GM10248 (cell line): ENCODE results near the gene LHX5.

Source experiments
- CTCF ChIA-PET: fragments of 300-600 bp; sonication (Branson Sonifier 250); formaldehyde crosslinking; extraction: SDS; loops from one replicate; lab custom pipeline; 2021; ENCODE audit warnings: antibody characterized with exemption; lab: Yijun Ruan, JAX
- POLR2A ChIA-PET: fragments of 350-650 bp; sonication (Branson Sonifier 250); formaldehyde crosslinking; extraction: SDS; loops from one replicate; lab custom pipeline; 2020; ENCODE audit warnings: antibody characterized with exemption; lab: Yijun Ruan, JAX
- DNase-seq: peaks from one replicate; pipeline ENCODE4 v3.0.0; 2012; ENCODE audit errors: extremely low spot score
- CTCF ChIP-seq: IDR thresholded peaks from 2 replicates; pipeline ENCODE4 v1.5.1; 2012; ENCODE audit warnings: mild to moderate bottlenecking, low read depth; ENCODE audit errors: extremely low read depth, missing control alignments, control extremely low read depth

LHX5 gene

DNA sequence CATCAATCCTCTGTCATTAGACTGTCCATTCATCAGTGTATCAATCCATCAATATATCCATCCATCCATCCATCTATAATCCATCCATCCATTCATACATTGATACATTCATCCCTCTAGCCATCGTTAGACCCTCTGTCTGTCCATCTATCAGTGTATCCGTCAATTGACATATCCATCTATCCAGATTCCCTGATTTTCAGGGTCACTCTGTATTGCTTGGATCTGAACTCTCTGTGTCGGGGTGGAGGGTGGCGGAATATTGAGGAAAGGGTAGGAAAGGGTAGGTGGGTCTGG lies 32.4 kb downstream of the LHX5 start:
- ChIA-PET CTCF (no interaction called here), POLR2A (no interaction called here)
- TF ChIP-seq CTCF = no peak
- DNase-seq = no peak

DNA sequence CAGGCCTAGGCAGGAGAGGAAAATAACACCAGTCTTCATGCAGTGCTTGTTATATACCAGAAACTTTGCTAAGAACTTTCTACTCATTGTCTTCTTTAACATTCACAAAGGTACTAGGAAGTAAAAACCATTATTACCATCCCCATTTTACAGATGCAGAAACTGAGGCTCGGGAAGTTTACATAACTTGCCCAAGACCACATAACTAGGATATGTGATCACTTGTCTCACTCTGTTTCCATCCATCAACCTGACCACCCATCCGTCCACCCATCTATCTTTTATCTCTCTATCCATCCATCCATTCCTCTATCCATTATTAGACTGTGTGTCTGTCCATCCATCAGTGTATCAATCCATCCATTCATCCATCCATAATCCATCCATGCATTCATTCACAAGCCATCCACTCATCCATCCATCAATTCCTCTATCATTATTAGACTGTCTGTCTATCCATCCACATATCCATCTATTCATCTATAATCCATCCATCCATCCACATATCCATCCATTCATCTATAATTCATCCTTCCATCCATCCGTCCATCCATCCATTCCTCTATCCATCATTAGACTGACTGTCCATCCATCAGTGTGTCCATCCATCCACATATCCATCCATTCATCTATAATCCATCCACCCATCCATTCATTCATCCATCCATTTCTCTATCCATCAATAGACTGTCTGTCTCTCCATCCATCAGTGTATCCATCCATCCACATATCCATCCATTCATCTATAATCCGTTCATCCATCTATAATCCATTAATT lies 33.0 kb downstream of the LHX5 start:
- no peak for DNase-seq
- POLR2A ChIA-PET = no interaction called here
- CTCF ChIA-PET = no interaction called here
- TF ChIP-seq CTCF = no peak

DNA sequence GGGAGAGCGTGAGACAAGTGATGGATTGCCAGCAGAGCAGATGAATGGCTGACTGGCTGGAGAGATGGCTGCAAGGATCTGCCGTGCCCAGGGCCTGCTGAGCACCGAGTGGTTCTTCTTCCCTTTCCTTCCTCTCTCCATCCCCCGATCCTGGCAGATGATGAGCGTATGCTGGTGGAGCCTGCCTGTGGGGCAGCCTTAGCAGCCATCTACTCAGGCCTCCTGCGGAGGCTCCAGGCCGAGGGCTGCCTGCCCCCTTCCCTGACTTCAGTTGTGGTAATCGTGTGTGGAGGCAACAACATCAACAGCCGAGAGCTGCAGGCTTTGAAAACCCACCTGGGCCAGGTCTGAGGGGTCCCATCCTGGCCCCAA lies 34.0 kb downstream of the LHX5 start:
- no peak for DNase-seq
- POLR2A ChIA-PET = no interaction called here
- CTCF ChIA-PET = no interaction called here

GRCh38 chr12:113436993-113437728 lies 34.5 kb downstream of the LHX5 start:
- TF ChIP-seq CTCF = no peak
- CTCF ChIA-PET = interaction anchor here (1.6 kb wide), 1 partner anchor 8 kb away, joined by 6 read pairs; no protein-coding TSS in a partner anchor
- POLR2A ChIA-PET = no interaction called here
- DNase-seq = no peak

More for the DNA sequence above, 34.0 kb downstream of the LHX5 start:
- no peak for TF ChIP-seq CTCF

GRCh38 chr12:113436586-113436985 lies 35.1 kb downstream of the LHX5 start:
- ChIA-PET POLR2A (no interaction called here), CTCF (interaction anchor here (1.6 to 1.8 kb wide), 2 partner anchors 9 to 12 kb away, joined by 4 to 6 read pairs; no protein-coding TSS in a partner anchor)
- DNase-seq = no peak
- TF ChIP-seq CTCF = no peak

DNA sequence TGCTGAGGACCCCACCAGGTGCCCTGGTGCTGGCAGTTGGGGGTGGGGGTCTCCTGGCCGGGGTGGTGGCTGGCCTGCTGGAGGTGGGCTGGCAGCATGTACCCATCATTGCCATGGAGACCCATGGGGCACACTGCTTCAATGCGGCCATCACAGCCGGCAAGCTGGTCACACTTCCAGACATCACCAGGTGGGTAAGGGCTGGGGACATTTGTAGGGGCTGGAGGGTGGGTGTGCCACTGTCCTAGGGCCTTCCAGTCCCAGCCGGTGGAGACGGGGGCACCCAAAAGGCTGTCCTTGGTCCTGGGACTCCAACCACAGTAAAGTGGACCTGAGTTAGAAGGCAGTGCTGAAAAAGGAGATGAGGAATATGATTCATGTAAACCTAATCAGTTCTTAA lies 36.3 kb downstream of the LHX5 start:
- no peak for DNase-seq
- CTCF ChIA-PET = interaction anchor here (0.8 to 1.8 kb wide), 4 partner anchors 10 to 11 kb away, joined by 3 to 6 read pairs (median 5); no protein-coding TSS in a partner anchor
- POLR2A ChIA-PET = no interaction called here
- no peak for TF ChIP-seq CTCF
